ENCODE results near the gene SH3YL1. TPM values are rescaled to one million over a fixed set of nuclear protein-coding genes. Genes with fewer than 3 reads are reported as not detected.

Gene SH3YL1
- total and polyA plus RNA-seq, 2 of the 4 experiments (the other 2 are of a cell fraction): 18.1 to 21.2 TPM

DNA sequence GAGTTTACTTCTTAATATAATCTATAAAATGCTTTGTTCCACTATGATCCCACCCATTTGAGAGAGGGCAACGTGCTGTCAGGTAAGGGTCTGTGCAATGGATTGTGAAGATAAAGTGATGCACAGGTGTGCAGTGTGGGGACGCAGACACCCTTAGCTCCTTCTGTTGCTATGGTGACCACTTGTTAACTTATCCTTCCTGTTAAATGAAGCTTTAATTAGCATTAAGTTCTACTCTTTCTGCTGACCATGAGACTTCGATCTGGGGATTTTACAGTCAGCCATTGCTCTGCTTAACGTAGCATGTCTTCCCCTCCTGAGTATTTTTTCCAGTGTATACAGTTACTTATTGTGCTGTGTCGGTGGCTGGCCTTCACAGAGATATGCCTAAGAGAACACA, 47.2 kb upstream of the SH3YL1 start:
- Histone ChIP-seq H2BK5ac (ENCODE audit: low read depth, low read length, poor library complexity, severe bottlenecking) (no peak overlapping the region), H2AK9ac (replicated peaks; ENCODE audit: low read depth, low read length, poor library complexity) (no peak overlapping the region), H3K18ac (ENCODE audit: low read depth, low read length) (no peak overlapping the region), H2AK5ac (ENCODE audit: low read depth, low read length) (no peak overlapping the region), H3K9ac (ENCODE audit: low read depth, low read length) (no peak overlapping the region), H3K79me1 (ENCODE audit: low read depth in 1 of 2, low read length in 2 of 2) (no peaks in the 10 kb centered on the region), H3K9me1 (ENCODE audit: insufficient read depth, low read length) (no peaks in the 10 kb centered on the region), H3K14ac (replicated peaks; ENCODE audit: low read depth, low read length) (no peak overlapping the region), H3K4me2 (ENCODE audit: low read depth, low read length) (no peak overlapping the region), H3K23ac (ENCODE audit: low read depth, low read length) (no peak overlapping the region), H4K8ac (ENCODE audit: low read depth in 2 of 2, low read length in 2 of 2) (no peak overlapping the region), H2BK120ac (ENCODE audit: low read depth, low read length) (no peak overlapping the region), H3K4me3 (ENCODE audit: insufficient read depth, low read depth, low read length) (no peak overlapping the region), H2BK15ac (ENCODE audit: low read depth, low read length) (no peak overlapping the region), H2AFZ (replicated peaks; ENCODE audit: low read length, poor library complexity) (no peak overlapping the region), H3K4me1 (ENCODE audit: control insufficient read depth, insufficient read depth, low read length) (no peaks in the 10 kb centered on the region), H3K9me3 (ENCODE audit: control insufficient read depth, insufficient read depth, low read length) (peaks cover 15% of the 10 kb centered on the region; the same call in 1 of the 2 replicates), H3K36me3 (ENCODE audit: control insufficient read depth, insufficient read depth, low read length) (no peaks in the 10 kb centered on the region), H3K56ac (ENCODE audit: extremely low read depth, insufficient read depth, low read length) (no peak overlapping the region), H4K91ac (ENCODE audit: insufficient read depth, low read depth, low read length) (no peak overlapping the region), H3K27me3 (ENCODE audit: control insufficient read depth, insufficient read depth, low read length) (no peaks in the 10 kb centered on the region), H3K4ac (ENCODE audit: low read depth, low read length) (no peak overlapping the region), H3K27ac (ENCODE audit: insufficient read depth, low read length) (no peak overlapping the region), H4K5ac (ENCODE audit: low read depth, low read length) (no peak overlapping the region), H4K20me1 (ENCODE audit: insufficient read depth, low read length) (no peaks in the 10 kb centered on the region), H2BK20ac (ENCODE audit: low read depth, low read length) (no peak overlapping the region)
- ATAC-seq (ENCODE audit: low read depth) (no peak), DNase-seq (no peak)
- BruUV-seq (replicated peaks): no TSS peak
- intact Hi-C loops (cut with micrococcal nuclease) (no loop called here), in situ Hi-C loops (cut with MboI; ENCODE audit: low sequenced_read_pairs) (no loop called here), dilution Hi-C loops (cut with HindIII; ENCODE audit: low sequenced_read_pairs, unreplicated experiment) (no loop called here)
- TF ChIP-seq SMC3 (IDR thresholded peaks at IDR 0.05; ENCODE audit: low read depth, low read length) (no peak), MXI1 (IDR thresholded peaks at IDR 0.05; ENCODE audit: borderline replicate concordance, low read depth, low read length) (no peak), RCOR1 (IDR thresholded peaks at IDR 0.05; ENCODE audit: insufficient replicate concordance, low read length) (no peak), BHLHE40 (IDR thresholded peaks at IDR 0.05; ENCODE audit: low read depth, low read length) (no peak), RFX5 (IDR thresholded peaks at IDR 0.05; ENCODE audit: low read depth, low read length) (no peak), NFE2L2 (IDR thresholded peaks at IDR 0.05; ENCODE audit: low read depth, low read length) (no peak), FOS (IDR thresholded peaks at IDR 0.05; ENCODE audit: low read depth, low read length) (no peak), POLR2A (IDR thresholded peaks at IDR 0.05; ENCODE audit: low read depth, low read length) (no peak), CEBPB (IDR thresholded peaks at IDR 0.05; ENCODE audit: low read depth, low read length) (no peak), RAD21 (IDR thresholded peaks at IDR 0.05; ENCODE audit: low read length) (no peak), CTCF (conservative IDR thresholded peaks at IDR 0.05; ENCODE audit: low read depth, low read length) (no peak), MAFK (IDR thresholded peaks at IDR 0.05; ENCODE audit: low read depth, low read length) (no peak), USF2 (IDR thresholded peaks at IDR 0.05; ENCODE audit: low read depth, low read length) (no peak), MAZ (IDR thresholded peaks at IDR 0.05; ENCODE audit: borderline replicate concordance, low read depth, low read length) (no peak), CHD1 (IDR thresholded peaks at IDR 0.05; ENCODE audit: low read depth, low read length) (no peak), ELK1 (IDR thresholded peaks at IDR 0.05; ENCODE audit: borderline replicate concordance, low read depth, low read length) (no peak)
- CTCF ChIA-PET: no interaction called here
- POLR2A ChIA-PET (ENCODE audit: unreplicated experiment): no interaction called here
- WGBS, 2 experiments (ENCODE audit: extremely low coverage in 2 of 2, insufficient read length in 1 of 2): no CpG with 5 or more reads among the region's 5 CpGs

All from IMR-90 (cell line).